SH-SY5Y (cell line): Measurements from ENCODE around the gene CCDC93.

Experiments used
- GATA2 ChIP-seq: IDR thresholded peaks from 2 replicates; pipeline ENCODE4 v1.6.1; 2011; ENCODE audit warnings: mild to moderate bottlenecking, low read depth, low read length
- GATA3 ChIP-seq: IDR thresholded peaks from 2 replicates; pipeline ENCODE4 v1.6.1; 2011; ENCODE audit warnings: low read depth, mild to moderate bottlenecking, low read length, moderate library complexity

DNA sequence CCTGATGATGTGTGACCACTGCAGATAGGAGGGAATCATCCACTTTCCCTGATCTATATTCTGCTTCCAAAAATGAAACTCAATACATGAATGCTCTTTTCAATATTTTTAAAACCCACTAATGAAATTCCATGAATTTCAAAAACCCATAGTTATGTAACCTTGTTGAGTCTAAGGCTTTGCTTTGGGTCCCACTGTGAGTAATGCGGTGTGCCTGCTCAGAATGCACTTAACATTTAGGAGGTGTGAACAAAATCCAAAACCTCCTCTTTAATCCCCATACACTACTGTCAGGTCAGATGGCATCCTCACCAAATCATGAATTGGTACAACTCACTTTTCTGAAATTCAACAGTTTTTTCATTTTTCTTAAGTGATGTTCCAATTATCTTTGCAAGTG is 50.4 kb downstream of the CCDC93 start:
- TF ChIP-seq GATA2, result no peak
- no peak for TF ChIP-seq GATA3
